KBM-7 (cell line): ENCODE measurements around the gene SF3B1.
"Not testable (repeated sequence)": the region's sequence is repeated elsewhere in the genome, so short reads cannot be mapped to it uniquely, and the experiment has no call there.

Source experiments
- DNase-seq: peaks from one replicate; pipeline ENCODE4 v3.0.0-alpha.2; 2015
- in situ Hi-C: fragments of 300-500 bp; cut with MboI; formaldehyde crosslinking; loops from 2 replicates; pipeline ENCODE4 v1.14.3; 2020; ENCODE audit warnings: low sequenced_read_pairs, low pct_unique_long_range_greater_than_20kb, mixed read lengths

Gene SF3B1

DNA sequence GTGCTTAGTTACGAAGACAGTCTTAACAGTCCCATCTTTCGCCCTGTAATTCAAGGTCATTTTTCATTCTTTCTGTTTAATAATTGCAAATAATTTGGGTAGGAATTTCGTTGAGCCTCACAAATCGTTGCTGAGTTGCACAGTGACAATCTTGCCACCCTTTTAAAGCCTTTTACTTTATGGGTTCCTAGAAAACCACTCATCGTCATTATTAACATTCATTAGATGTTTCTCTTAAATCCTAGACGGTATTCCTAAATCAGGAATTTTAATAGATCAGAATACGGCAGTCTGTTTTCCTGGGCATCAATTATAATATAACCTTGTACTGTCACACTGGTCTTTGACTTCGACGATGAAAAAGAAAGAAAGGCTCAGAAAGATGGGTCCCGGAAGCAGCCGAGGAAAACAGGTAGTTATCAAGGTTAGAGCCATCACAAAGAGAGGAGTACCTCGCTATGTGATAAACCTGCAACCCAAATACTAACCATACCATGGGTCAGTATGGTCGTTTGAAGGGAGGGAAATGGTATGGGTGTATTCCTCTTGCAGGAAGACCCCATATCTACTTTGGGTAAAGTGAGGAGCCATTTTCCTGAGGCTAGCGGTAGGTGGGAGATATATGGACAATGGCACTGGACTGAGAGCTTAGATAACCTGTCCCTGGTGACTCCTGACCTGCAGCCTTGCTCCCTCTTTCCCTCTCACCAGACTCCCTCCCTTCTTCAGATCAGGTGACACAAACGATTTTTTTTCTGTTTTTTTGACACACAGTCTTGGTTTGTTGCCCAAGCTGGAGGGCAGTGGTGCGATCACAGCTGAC, 981 bp upstream of the SF3B1 start:
- in situ Hi-C loops: no loop called here
- DNase-seq: peak; percentile 20

- in situ Hi-C loops: no loop called here
- DNase-seq: peak; percentile 21
Observed at GRCh38 chr2:197433780-197434438, 919 bp downstream of the SF3B1 start.

GRCh38 chr2:197432527-197432926, 2.3 kb downstream of the SF3B1 start:
- DNase-seq: peak; percentile 17
- in situ Hi-C loops: not testable (repeated sequence)

GRCh38 chr2:197431858-197432257, 3.0 kb downstream of the SF3B1 start:
- in situ Hi-C loops: no loop called here
- no peak for DNase-seq

GRCh38 chr2:197427986-197428385, 6.8 kb downstream of the SF3B1 start:
- in situ Hi-C loops: no loop called here
- DNase-seq: no peak

- in situ Hi-C loops: no loop called here
- no peak for DNase-seq
Observed at GRCh38 chr2:197426723-197427603, 7.9 kb downstream of the SF3B1 start.

DNA sequence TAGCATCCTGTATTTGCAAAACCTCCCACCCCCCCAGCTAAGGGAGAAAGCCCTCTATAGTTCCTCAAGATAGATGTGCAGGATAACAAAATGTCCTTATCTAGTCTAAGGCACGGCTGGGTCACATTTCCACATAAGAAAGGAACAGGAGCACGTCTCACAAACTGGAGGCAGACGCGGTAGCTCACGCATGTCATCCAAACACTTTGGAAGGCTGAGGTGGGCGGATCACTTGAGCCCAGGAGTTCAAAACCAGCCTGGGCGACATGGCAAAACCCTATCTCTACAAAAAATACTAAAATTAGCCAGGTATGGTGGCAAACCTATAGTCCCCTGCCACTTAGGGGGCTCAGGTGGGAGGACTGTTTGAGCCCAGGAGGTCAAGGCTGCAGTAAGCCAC, 9.3 kb downstream of the SF3B1 start:
- in situ Hi-C loops: no loop called here
- no peak for DNase-seq

DNA sequence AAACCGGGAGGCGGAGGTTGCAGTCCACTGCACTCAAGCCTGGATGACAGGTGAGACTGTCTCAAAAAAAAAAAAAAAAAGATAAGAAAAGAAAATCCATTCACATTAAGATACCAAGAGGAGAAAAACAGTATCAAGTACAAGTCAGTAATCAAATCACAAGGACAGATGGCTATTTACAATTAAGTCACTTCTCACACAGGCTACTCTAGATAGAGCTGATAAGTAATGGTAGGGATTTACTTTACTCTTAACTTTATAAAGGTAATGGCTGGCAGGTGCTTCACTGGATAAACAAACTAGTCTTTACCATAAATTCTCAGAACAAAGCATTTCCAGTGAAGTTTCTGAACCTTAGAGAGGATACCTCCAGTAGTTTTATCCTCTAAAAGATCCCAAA, 11.5 kb downstream of the SF3B1 start:
- DNase-seq: no peak
- in situ Hi-C loops: no loop called here

- DNase-seq: no peak
- in situ Hi-C loops: no loop called here
Observed at GRCh38 chr2:197419438-197419837, 15.4 kb downstream of the SF3B1 start.

DNA sequence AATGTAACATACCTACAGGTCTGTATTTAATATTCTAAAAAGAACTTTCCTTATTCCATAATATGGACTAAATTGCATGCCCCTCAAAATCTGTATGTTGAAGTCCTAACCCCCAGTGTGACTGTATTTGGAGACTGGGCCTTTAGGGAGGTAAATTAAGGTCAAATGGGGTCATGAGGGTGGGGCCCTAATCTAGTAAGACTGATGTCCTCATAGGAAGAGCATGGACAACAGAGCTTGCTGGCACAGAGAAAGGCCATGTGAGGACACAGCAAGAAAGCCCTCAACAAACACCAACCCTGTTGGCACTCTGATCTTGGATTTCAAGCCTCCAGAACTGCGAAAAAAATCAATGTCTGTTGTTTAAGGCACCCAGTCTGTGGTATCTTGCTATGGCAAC, 18.6 kb downstream of the SF3B1 start:
- in situ Hi-C loops: no loop called here
- no peak for DNase-seq

GRCh38 chr2:197414515-197414914, 20.3 kb downstream of the SF3B1 start:
- in situ Hi-C loops: no loop called here
- no peak for DNase-seq

GRCh38 chr2:197414039-197414438, 20.8 kb downstream of the SF3B1 start:
- in situ Hi-C loops: no loop called here
- no peak for DNase-seq

- no peak for DNase-seq
- in situ Hi-C loops: no loop called here
Observed at GRCh38 chr2:197405582-197405981, 29.2 kb downstream of the SF3B1 start.

DNA sequence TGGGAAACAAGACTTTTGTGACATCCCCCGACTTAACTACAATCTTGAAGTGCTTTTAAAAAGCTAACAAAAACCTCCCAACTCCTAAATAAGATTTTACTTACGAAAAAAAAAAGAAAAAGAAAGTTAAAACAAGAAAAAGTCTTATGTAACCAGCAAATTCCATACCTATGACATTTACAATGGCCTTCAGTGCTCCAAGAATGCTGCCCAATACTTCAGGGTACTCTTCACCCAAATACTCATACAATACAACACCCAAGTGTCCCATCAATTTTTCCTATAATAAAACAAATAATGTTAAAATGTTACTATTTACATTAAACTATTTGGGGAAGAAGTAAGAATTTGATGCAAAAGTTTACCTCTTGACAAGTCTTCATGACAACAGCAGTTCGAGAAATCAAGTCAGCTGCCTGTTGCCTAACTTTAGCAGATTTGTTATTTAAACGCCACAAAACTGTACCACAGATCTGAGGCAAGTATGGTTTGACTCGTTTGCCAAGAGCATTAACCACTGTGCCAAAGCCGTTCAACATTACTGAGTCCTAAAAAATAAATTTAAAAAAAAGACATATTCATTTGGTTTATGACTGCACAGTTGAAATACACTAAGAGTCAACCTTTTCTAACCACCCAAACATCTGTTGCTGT, 34.8 kb downstream of the SF3B1 start:
- in situ Hi-C loops: no loop called here
- no peak for DNase-seq

- in situ Hi-C loops: no loop called here
- no peak for DNase-seq
Observed at GRCh38 chr2:197398913-197399312, 35.9 kb downstream of the SF3B1 start.

GRCh38 chr2:197391220-197391717, 43.6 kb downstream of the SF3B1 start:
- DNase-seq: no peak
- in situ Hi-C loops: no loop called here

- in situ Hi-C loops: no loop called here
- DNase-seq: no peak
Observed at GRCh38 chr2:197388866-197389587, 45.8 kb downstream of the SF3B1 start.

DNA sequence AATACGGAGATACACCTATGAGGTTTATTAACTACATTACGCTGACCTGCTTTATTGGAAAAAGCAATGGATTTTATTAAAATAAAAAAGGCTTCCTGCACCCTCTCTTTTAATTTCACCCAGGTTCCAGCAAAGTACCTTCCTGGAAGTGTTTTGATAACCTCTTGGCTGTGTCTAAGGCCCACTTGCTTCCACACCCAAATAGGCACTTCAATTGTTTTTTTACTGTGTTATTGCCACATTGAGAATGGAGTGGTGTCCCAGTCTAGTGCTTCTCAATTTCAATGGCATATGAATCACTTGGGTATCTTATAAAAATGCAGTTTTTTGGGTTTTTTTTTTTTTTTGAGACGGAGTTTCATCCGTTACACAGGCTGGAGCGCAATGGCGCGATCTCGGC, 47.6 kb downstream of the SF3B1 start:
- no peak for DNase-seq
- in situ Hi-C loops: no loop called here

DNA sequence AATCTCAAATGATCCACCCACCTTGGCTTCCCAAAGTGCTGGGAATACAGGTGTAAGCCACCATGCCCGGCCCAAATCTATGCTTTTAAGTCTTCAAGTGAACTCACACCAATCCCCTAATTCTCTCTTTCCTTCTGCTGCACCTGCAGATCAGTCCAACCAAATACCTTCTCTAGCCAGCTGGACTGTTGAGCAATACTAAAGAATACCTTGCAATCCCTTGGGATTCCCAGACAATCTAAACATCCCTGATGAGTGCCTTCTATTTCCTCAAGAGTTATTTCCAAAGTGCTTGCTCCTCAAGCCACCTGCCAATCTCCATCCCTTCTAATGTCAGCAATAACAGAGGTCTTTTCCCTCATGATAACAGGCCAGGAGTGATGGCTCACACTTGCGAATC, 48.6 kb downstream of the SF3B1 start:
- in situ Hi-C loops: no loop called here
- no peak for DNase-seq
